Upper lobe of left lung (tissue), 4 donors: Measurements from ENCODE around the gene DRD3.

Experiments
- POLR2A ChIP-seq, 4 donors: fragments of 450-650 bp; IDR thresholded peaks; one replicate each; pipeline ENCODE4 v1.5.1; 2016 to 2017; ENCODE audit warnings: antibody characterized with exemption in 4 of 4, mild to moderate bottlenecking in 2 of 4
- POLR2AphosphoS5 ChIP-seq, 2 donors: sonication (generic); formaldehyde crosslinking; IDR thresholded peaks; one replicate each; pipeline ENCODE4 v1.5.1; 2017; ENCODE audit warnings: antibody characterized with exemption in 2 of 2
- TF ChIP-seq, protein P1 (sequence below), 6 experiments: fragments of 450-650 bp in 4 of 6; fragments of 200-600 bp in 2 of 6; sonication (generic) in 2 of 6; IDR thresholded peaks; one replicate each; pipeline ENCODE4 v1.5.1; 2016 to 2019; ENCODE audit warnings: antibody characterized with exemption in 6 of 6

DNA sequence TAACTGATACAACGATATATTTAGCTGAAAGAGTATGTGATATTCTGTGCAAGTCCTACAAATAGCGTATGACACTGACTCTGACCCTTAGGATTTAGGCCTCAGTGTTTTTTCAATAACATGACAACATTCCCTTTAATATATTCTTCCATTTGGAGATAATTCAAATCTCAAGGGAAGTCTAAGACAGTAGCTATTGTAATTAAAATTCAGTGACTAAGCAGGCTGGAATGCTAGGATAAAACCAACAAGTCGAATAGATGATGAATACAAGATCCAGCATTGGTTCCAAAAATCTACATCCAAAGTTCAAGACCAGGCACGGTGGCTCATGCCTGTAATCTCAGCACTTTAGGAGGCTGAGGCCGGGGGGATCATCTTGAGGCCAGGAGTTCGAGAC lies 66.2 kb downstream of the DRD3 start:
- TF ChIP-seq POLR2A (IDR thresholded peaks at IDR 0.05) (no peak), POLR2AphosphoS5 (IDR thresholded peaks at IDR 0.05) (no peak)
- TF ChIP-seq, protein P1, sequence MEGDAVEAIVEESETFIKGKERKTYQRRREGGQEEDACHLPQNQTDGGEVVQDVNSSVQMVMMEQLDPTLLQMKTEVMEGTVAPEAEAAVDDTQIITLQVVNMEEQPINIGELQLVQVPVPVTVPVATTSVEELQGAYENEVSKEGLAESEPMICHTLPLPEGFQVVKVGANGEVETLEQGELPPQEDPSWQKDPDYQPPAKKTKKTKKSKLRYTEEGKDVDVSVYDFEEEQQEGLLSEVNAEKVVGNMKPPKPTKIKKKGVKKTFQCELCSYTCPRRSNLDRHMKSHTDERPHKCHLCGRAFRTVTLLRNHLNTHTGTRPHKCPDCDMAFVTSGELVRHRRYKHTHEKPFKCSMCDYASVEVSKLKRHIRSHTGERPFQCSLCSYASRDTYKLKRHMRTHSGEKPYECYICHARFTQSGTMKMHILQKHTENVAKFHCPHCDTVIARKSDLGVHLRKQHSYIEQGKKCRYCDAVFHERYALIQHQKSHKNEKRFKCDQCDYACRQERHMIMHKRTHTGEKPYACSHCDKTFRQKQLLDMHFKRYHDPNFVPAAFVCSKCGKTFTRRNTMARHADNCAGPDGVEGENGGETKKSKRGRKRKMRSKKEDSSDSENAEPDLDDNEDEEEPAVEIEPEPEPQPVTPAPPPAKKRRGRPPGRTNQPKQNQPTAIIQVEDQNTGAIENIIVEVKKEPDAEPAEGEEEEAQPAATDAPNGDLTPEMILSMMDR (IDR thresholded peaks at IDR 0.05), result no peak
